Fibroblast of skin of left biceps (primary cell): Measurements from ENCODE around the gene CMTM4.
"Not testable (repeated sequence)": the region's sequence is repeated elsewhere in the genome, so short reads cannot be mapped to it uniquely, and the experiment has no call there.

Source experiments
- DNase-seq, 2 experiments: peaks; one replicate each; pipeline ENCODE4 v3.0.0-alpha.2; 2013; ENCODE audit warnings: low read depth in 2 of 2

The CMTM4 gene

GRCh38 chr16:66705790-66706505 lies 9.4 kb upstream of the CMTM4 start:
- no peak for DNase-seq

- no peak for DNase-seq
Measured at GRCh38 chr16:66703406-66704215, 7.1 kb upstream of the CMTM4 start.

GRCh38 chr16:66701516-66701915 lies 5.0 kb upstream of the CMTM4 start:
- DNase-seq, result no peak

- DNase-seq, result no peak
Measured at GRCh38 chr16:66701026-66701425, 4.5 kb upstream of the CMTM4 start.

GRCh38 chr16:66699898-66700297 lies 3.4 kb upstream of the CMTM4 start:
- DNase-seq, result no peak

- no peak for DNase-seq
Measured at GRCh38 chr16:66698046-66698445, 1.5 kb upstream of the CMTM4 start.

GRCh38 chr16:66695935-66696668 lies 441 bp downstream of the CMTM4 start:
- no peak for DNase-seq

- no peak for DNase-seq
Measured at GRCh38 chr16:66695471-66695934, 1.0 kb downstream of the CMTM4 start.

GRCh38 chr16:66693149-66693548 lies 3.4 kb downstream of the CMTM4 start:
- DNase-seq, result no peak

GRCh38 chr16:66692341-66692740 lies 4.2 kb downstream of the CMTM4 start:
- DNase-seq, result no peak

- DNase-seq, result no peak
Measured at GRCh38 chr16:66691234-66691633, 5.3 kb downstream of the CMTM4 start.

GRCh38 chr16:66690106-66690847 lies 6.3 kb downstream of the CMTM4 start:
- DNase-seq, result no peak

- no peak for DNase-seq
Measured at GRCh38 chr16:66689282-66689681, 7.3 kb downstream of the CMTM4 start.

GRCh38 chr16:66687906-66688625 lies 8.5 kb downstream of the CMTM4 start:
- DNase-seq, result no peak

- DNase-seq, result not testable (repeated sequence)
Measured at GRCh38 chr16:66685501-66686115, 10.9 kb downstream of the CMTM4 start.

GRCh38 chr16:66682271-66682670 lies 14.3 kb downstream of the CMTM4 start:
- DNase-seq, result no peak

- DNase-seq, result no peak
Measured at GRCh38 chr16:66681676-66682075, 14.9 kb downstream of the CMTM4 start.

GRCh38 chr16:66678337-66678736 lies 18.2 kb downstream of the CMTM4 start:
- DNase-seq, result no peak

- no peak for DNase-seq
Measured at GRCh38 chr16:66677836-66678235, 18.7 kb downstream of the CMTM4 start.

- DNase-seq, result no peak
Measured at GRCh38 chr16:66677179-66677578, 19.4 kb downstream of the CMTM4 start.

GRCh38 chr16:66676599-66676998 lies 19.9 kb downstream of the CMTM4 start:
- DNase-seq, result no peak
